Activated CD4-positive, CD25-positive, alpha-beta regulatory T cell (primary cell): ENCODE measurements around the gene PITPNM3.

Source experiments
- DNase-seq, 4 experiments: peaks; one replicate each; lab custom pipeline; 2025; lab: John Stamatoyannopoulos, UW

PITPNM3 gene

GRCh38 chr17:6443692-6444570 lies 112.4 kb downstream of the PITPNM3 start, which contains the start of gene PIMREG:
PIMREG (plus strand) TSS chr17:6444455; CDS start chr17:6445111, 656 bp downstream.
- DNase-seq = peak; percentile 87 to 90 (median 88)

DNA sequence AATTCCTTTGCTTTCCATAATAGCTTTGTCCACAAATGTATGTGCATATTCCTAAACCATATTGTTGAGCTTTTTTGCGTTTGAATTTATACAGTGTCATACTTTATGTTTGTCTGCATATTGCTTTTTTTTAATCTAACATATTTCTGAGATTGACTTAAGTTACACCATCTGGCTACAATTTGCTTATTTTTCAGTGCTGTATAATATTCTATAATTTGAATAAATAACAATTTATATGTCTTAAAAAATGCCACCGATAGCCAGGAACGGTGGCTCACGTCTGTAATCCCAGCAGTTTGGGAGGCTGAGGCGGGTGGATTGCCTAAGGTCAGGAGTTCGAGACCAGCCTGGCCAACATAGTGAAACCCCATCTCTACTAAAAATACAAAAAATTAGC lies 113.6 kb downstream of the PITPNM3 start:
- DNase-seq = no peak

GRCh38 chr17:6439951-6440350 lies 116.4 kb downstream of the PITPNM3 start:
- DNase-seq = no peak

- DNase-seq = no peak
Measured at GRCh38 chr17:6437956-6438355, 118.4 kb downstream of the PITPNM3 start.

- no peak for DNase-seq
Measured at GRCh38 chr17:6437466-6437865, 118.9 kb downstream of the PITPNM3 start.

DNA sequence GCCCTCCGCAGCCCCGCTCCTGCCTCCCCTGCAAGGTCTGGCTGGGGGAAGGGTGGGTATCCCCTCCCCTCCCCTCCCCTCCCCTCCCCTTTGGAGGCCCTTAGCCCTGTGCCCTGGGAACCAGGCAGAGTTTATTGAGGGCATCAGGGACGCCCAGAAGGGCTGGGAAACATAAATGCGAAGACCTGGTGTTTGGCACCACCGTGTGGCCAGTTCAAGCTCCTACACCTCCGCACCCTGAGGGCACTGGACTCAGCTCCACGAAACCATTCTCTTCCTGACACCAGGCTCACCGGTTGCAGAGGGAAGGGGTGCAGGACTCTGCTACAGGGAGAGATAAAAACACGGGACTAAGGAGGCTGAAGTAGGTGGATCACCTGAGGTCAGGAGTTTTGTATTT lies 120.4 kb downstream of the PITPNM3 start:
- DNase-seq = peak in 3 of 4 experiments; percentile 16 to 37 (median 34)

DNA sequence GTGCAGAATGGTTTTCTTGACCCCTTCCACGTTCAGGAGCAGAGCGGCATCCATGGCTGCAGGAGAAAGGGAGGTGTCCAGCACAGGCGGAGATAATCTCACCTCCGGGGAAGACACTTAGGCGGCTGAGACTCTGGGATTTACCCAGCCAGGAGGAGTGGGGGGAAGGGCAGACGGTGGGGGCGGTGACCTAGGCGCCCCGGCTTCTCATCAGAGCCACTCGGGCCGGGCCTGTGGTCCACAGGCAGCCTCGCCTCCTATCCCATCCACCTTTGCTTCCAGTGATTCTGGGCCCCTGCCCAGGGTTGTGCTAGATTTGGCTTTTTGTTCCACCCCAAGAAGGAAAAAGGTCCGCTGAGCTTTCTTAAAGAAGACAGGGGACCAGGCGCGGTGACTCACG lies 121.3 kb downstream of the PITPNM3 start, which contains the start of gene AIPL1:
TSS of gene AIPL1 (minus strand) at position 71 of the 400 bp plus-strand sequence. CDS start at position 54, 17 bp downstream.
- DNase-seq = no peak

DNA sequence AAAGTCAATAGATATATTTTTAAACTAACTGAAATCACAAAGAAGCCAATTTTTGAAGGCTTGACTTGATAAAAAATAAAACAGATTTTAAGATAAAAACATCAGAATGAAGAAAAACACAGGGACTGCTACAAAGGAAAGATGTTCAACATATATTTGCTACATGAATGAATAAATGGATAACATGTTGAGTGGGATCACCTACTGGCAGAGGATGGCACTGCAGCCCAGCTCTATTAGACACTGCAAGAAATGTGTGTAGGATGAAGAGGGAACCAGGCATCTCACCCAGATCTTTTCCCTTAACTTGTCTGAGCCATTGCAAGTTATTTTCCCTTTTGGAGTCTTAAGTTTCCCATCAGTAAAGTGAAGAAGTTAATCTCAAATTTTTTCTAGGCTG lies 125.6 kb downstream of the PITPNM3 start:
- no peak for DNase-seq

- no peak for DNase-seq
Measured at GRCh38 chr17:6429266-6429665, 127.1 kb downstream of the PITPNM3 start.

DNA sequence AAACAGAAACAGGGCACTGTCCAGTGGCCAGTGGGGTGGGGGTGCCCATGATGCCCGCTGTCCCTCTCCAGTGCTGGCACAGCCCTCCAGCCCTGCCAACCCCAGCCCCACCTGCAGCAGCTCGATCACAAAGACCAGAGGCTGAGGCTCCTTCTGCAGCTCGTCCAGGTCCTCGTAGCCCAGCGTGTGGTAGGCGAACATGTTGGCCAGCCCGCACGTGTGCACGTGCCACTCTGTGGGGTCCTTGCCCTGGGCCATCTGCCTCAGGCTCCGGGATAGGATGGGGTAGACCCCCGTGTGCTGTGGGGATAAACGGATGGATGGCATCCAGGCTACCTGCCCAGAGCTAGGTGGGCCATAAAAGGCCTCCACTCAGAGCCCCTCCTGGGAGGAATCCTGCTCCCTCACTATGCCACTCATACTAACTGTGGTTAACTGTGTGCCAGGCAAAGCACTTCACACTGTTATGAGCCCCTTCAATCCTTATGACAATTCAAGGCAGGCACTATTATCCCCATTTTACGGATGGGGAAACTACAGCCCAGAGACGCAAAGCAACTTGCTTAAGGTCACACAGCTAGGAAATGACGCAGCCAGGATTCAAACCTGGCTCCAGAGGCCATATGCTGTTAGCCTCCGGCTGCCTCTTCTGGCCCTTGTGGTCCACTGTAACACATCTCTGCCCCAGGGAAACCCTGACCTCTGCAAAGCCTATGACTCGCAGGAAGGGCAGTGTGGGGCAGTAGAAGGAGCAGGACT lies 128.0 kb downstream of the PITPNM3 start:
- DNase-seq = no peak

DNA sequence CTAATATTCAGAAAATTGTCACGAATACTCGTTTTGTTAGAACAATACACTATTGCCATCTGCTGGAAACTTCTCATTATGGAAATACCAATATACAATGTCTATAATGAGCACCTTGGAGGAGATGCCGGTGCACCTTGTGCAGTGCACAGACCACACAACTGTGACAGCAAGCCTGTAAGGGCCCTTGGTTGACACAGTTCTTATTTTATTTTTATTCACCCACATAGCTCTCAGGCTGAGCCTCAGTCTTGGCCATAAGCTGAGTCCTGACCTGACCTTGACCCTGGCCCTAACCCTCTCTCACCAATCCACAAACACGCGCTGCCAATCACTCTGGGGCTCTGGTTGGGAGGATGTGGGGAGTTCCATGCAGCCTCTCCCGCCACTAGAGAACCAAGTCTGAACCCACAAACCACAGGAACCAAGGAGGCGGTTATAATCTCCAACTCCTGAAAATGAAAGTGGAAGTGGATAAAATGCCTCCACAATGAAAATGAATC lies 129.0 kb downstream of the PITPNM3 start:
- DNase-seq = no peak

- DNase-seq = no peak
Measured at GRCh38 chr17:6426356-6427101, 129.8 kb downstream of the PITPNM3 start.

GRCh38 chr17:6425407-6425806 lies 130.9 kb downstream of the PITPNM3 start:
- no peak for DNase-seq

DNA sequence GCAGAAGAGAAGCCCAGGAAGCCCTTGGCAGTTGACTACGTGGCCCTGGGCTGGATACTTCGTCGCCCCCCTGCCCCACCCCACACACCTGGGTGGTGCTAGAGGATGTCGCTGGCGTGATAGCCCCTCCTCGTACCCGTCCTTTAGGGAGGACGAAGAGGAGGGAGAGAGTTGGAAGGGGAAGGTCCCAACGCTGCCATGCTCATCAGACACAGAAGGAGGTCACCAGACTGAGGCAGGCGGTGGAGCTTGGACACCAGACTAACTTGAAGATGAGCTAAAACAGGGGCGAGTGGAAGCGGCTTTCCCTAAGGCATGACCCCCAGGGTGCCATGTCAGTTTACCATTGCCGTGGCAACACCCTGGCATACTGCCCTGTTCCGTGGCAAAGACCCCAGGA lies 132.4 kb downstream of the PITPNM3 start:
- no peak for DNase-seq

- DNase-seq = no peak
Measured at GRCh38 chr17:6422654-6423241, 133.6 kb downstream of the PITPNM3 start.

DNA sequence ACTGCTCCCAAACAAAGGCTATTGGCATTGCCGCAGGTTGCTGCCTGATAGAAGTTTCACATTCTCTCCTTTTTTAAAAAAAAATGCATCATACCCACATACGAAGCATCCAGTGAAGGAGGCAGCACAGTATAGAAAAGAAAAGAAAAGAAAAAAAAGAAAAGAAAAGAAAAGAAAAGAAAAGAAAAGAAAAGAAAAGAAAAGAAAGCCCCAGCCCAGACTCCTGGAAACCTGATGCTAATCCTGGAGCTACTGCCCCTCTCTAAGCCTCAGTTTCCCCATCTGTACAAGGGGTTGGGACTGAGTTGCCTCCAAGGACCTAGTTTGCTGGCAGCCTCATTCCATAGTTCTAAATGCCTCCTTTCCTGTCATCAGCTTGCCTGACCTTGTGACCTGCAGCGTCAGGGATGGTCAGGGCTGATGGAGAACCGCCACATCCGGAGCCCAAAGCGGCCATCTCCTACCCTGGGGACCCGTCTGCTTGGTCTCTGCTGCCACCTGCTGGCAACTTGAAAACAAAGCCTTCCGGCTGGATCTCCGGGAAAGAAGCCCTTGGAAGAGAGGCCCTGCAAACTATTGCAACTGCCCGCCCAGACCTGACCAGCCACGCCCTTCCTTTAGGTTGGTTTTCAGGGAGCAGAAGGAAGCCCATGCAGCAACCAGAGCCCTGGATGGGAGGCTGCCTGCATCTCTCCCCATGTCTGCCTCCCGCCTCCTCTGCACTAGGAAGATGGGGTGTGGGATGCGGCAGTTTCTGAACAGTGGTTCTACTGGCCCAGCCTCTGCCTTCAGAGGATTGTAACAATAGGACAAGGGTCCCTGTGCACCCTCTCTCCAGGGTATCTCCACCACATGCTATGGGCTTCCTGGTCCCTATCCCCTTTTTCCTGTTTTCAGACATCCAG lies 134.4 kb downstream of the PITPNM3 start:
- peak; percentile 22 to 69 (median 50) for DNase-seq

GRCh38 chr17:6420173-6420641 lies 136.1 kb downstream of the PITPNM3 start:
- peak in 1 of 4 experiments; percentile 9 for DNase-seq

- DNase-seq = no peak
Measured at GRCh38 chr17:6415616-6416015, 140.7 kb downstream of the PITPNM3 start.

DNA sequence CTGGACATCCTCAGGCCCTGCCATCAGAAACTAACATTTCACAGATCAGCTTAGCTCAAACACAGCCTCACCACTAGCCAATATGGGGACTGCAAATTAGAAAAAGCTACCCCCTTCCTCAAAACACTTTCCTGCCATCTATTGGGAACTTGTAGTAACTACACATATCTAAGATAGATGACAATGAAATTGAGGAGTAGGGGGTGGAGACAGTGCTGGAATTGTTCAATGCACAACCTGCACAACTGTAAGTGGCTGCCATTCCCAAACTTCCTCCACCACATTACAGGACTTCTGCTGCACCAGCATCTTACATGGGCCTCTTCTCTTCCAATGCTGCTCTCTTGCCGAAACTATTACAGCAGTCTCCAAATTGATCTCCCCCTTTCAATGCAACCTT lies 143.3 kb downstream of the PITPNM3 start:
- DNase-seq = no peak

DNA sequence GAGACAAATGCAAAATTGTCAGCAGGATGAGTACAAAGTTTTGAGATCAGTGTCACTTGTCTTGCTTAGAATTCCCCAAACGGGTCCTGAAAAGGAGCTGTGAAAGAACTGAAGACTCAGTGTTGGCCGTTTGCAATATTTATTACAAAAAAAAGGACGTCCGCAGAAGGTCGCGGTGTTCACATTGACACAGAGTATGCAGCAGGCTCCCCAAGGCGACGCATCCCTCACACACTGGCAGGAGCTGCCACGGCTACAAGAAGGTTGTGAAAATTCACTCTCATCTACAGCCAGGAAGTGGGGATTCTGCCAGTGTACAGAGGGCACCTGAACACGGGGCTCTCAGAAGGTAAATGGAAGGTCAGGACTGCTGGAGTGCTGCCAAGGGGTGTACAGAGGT lies 147.6 kb downstream of the PITPNM3 start:
- no peak for DNase-seq
